Natural killer cell (primary cell): ENCODE results near the gene BAIAP2. TPM values are rescaled to one million over a fixed set of nuclear protein-coding genes. Genes with fewer than 3 reads are reported as not detected.

Experiments
- ATAC-seq, 3 donors: fragments of 150-1000 bp in 2 of 3; fragments of 200-7000 bp in 1 of 3; cut with Tn5 transposase; 1 replicate in 1 of 3; 2 replicates in 2 of 3; pipeline ENCODE4 v1.10.0; 2021; ENCODE audit warnings: mild to moderate bottlenecking in 2 of 3, moderate library complexity in 2 of 3
- DNase-seq, 2 donors: peaks; one replicate each; pipeline versions ENCODE4 v3.0.0 to v3.0.0-alpha.2; 2013 to 2021; ENCODE audit warnings: mixed read lengths in 1 of 2
- H3K27ac ChIP-seq: one replicate; pipeline ENCODE4 v1.5.1; 2013; ENCODE audit warnings: mild to moderate bottlenecking, low read length
- H3K27me3 ChIP-seq: one replicate; pipeline ENCODE4 v1.6.1; 2013; ENCODE audit warnings: low read length; ENCODE audit not compliant: control insufficient read depth, insufficient read depth
- H3K36me3 ChIP-seq: one replicate; pipeline ENCODE4 v1.6.1; 2013; ENCODE audit warnings: low read length; ENCODE audit not compliant: control insufficient read depth, insufficient read depth
- H3K4me1 ChIP-seq: one replicate; pipeline ENCODE4 v1.6.1; 2013; ENCODE audit warnings: low read length; ENCODE audit not compliant: control insufficient read depth, insufficient read depth
- H3K4me3 ChIP-seq: one replicate; pipeline ENCODE4 v1.5.1; 2013; ENCODE audit warnings: low read length
- H3K9me3 ChIP-seq: one replicate; pipeline ENCODE4 v1.6.1; 2013; ENCODE audit warnings: low read length; ENCODE audit not compliant: control insufficient read depth, insufficient read depth
- H3K27ac Mint-ChIP-seq, 2 donors: one replicate each; pipeline ENCODE4 v1.8.0; 2022; ENCODE audit warnings: mild to moderate bottlenecking in 2 of 2, mixed read lengths in 2 of 2, moderate library complexity in 1 of 2
- H3K27me3 Mint-ChIP-seq, 2 donors: one replicate each; pipeline ENCODE4 v1.8.0; 2022; ENCODE audit warnings: low read depth in 2 of 2, mixed read lengths in 2 of 2
- H3K36me3 Mint-ChIP-seq: one replicate; pipeline ENCODE4 v1.8.0; 2022; ENCODE audit warnings: mixed read lengths
- H3K4me1 Mint-ChIP-seq, 2 donors: one replicate each; pipeline ENCODE4 v1.8.0; 2022; ENCODE audit warnings: mixed read lengths in 2 of 2
- H3K4me3 Mint-ChIP-seq: one replicate; pipeline ENCODE4 v1.8.0; 2022; ENCODE audit warnings: mild to moderate bottlenecking, moderate library complexity, mixed read lengths
- H3K9me3 Mint-ChIP-seq, 2 donors: one replicate each; pipeline ENCODE4 v1.8.0; 2022; ENCODE audit warnings: mixed read lengths in 2 of 2
- CTCF ChIP-seq: fragments of 200-600 bp; IDR thresholded peaks from one replicate; pipeline ENCODE4 v1.8.0; 2022; ENCODE audit warnings: antibody characterized with exemption
- WGBS: methylation state at CpG from one replicate; pipeline ENCODE4 v1.1.7; 2013; ENCODE audit warnings: missing lambda C conversion rate; ENCODE audit not compliant: insufficient coverage; 5-methylcytosine and 5-hydroxymethylcytosine counted together
- intact Hi-C: fragments of 100-400 bp; cut with micrococcal nuclease; formaldehyde crosslinking; loops from one replicate; pipeline ENCODE4 v1.14.2; 2022
- total RNA-seq, 4 donors: library from RNA; stranded (reverse); fragments of 120-200 nt in 1 of 4; gene quantifications; one replicate each; pipeline versions ENCODE4 v1.2.3 to v1.2.4, GENCODE V29; 2013 to 2022

BAIAP2 gene
- total RNA-seq, 3 donors from 2014 or later (not counting 1 experiment from before 2014, with no cell fraction given), result 6.7 to 12.3 (median 10.4) TPM

GRCh38 chr17:81085420-81085911, 50.5 kb downstream of the BAIAP2 start:
- intact Hi-C loops, result no loop called here
- no peak overlapping the region for H3K27ac ChIP-seq
- H3K36me3 Mint-ChIP-seq, result no peaks in the 10 kb centered on the region
- no peak overlapping the region for H3K4me3 Mint-ChIP-seq
- peaks cover 8% of the 10 kb centered on the region for H3K4me1 ChIP-seq
- TF ChIP-seq CTCF, result no peak
- WGBS, result 92% methylated on average over 20 of the region's 20 CpGs
- ATAC-seq (no peak), DNase-seq (no peak)
- H3K4me3 ChIP-seq, result no peak overlapping the region
- no peak overlapping the region for H3K27ac Mint-ChIP-seq
- H3K9me3 Mint-ChIP-seq, result no peaks in the 10 kb centered on the region
- no peaks in the 10 kb centered on the region for H3K9me3 ChIP-seq
- no peaks in the 10 kb centered on the region for H3K36me3 ChIP-seq
- no peaks in the 10 kb centered on the region for H3K27me3 Mint-ChIP-seq
- H3K4me1 Mint-ChIP-seq, result no peaks in the 10 kb centered on the region
- no peaks in the 10 kb centered on the region for H3K27me3 ChIP-seq

- ATAC-seq, result no peak
- H3K4me1 Mint-ChIP-seq, result no peaks in the 10 kb centered on the region
- WGBS, result 88% methylated on average over 32 of the region's 32 CpGs
- H3K36me3 Mint-ChIP-seq, result no peaks in the 10 kb centered on the region
- Histone ChIP-seq H3K9me3 (no peaks in the 10 kb centered on the region), H3K27ac (no peak overlapping the region), H3K27me3 (no peaks in the 10 kb centered on the region), H3K4me1 (peaks cover 14% of the 10 kb centered on the region), H3K36me3 (no peaks in the 10 kb centered on the region), H3K4me3 (no peak overlapping the region)
- no peaks in the 10 kb centered on the region for H3K27me3 Mint-ChIP-seq
- no peak overlapping the region for H3K4me3 Mint-ChIP-seq
- no peak for TF ChIP-seq CTCF
- DNase-seq, result peak in 1 of 2 donors; percentile 33
- no peak overlapping the region for H3K27ac Mint-ChIP-seq
- no peaks in the 10 kb centered on the region for H3K9me3 Mint-ChIP-seq
- intact Hi-C loops, result no loop called here
Observed at GRCh38 chr17:81086789-81087551, 52.0 kb downstream of the BAIAP2 start.

- Mint-ChIP-seq H3K4me1 (peaks cover 0 to 4% of the 10 kb centered on the region in 2 donors), H3K4me3 (no peak overlapping the region), H3K27me3 (no peaks in the 10 kb centered on the region), H3K36me3 (no peaks in the 10 kb centered on the region), H3K9me3 (no peaks in the 10 kb centered on the region), H3K27ac (no peak overlapping the region)
- peaks cover 31% of the 10 kb centered on the region for H3K4me1 ChIP-seq
- ATAC-seq (no peak), DNase-seq (peak in 1 of 2 donors; percentile 57)
- H3K27ac ChIP-seq, result no peak overlapping the region
- TF ChIP-seq CTCF, result no peak
- intact Hi-C loops, result no loop called here
- no peaks in the 10 kb centered on the region for H3K9me3 ChIP-seq
- 71% methylated on average over 25 of the region's 26 CpGs for WGBS
- H3K36me3 ChIP-seq, result no peaks in the 10 kb centered on the region
- H3K4me3 ChIP-seq, result no peak overlapping the region
- H3K27me3 ChIP-seq, result no peaks in the 10 kb centered on the region
Observed at GRCh38 chr17:81090361-81091136, 55.6 kb downstream of the BAIAP2 start.
